WTC11 (cell line): ENCODE measurements around the gene B4GALT3. TPM values are rescaled to one million over a fixed set of nuclear protein-coding genes. Genes with fewer than 3 reads are reported as not detected.

ENCODE experiments used
- ATF3 ChIP-seq: sonication (generic); formaldehyde crosslinking; conservative IDR thresholded peaks from 2 replicates; pipeline ENCODE4 v1.8.1; 2022; ENCODE audit warnings: mild to moderate bottlenecking, missing genetic modification reagents
- CTCF ChIP-seq: fragments of 200-600 bp; IDR thresholded peaks from 2 replicates; pipeline ENCODE4 v1.8.0; 2022; ENCODE audit warnings: antibody characterized with exemption
- ELF4 ChIP-seq: sonication (generic); formaldehyde crosslinking; IDR thresholded peaks from 2 replicates; pipeline ENCODE4 v1.8.1; 2022; ENCODE audit warnings: low read depth, mild to moderate bottlenecking, moderate library complexity, missing genetic modification reagents
- FOXP4 ChIP-seq: sonication (generic); formaldehyde crosslinking; IDR thresholded peaks from 2 replicates; pipeline ENCODE4 v1.8.0; 2022; ENCODE audit warnings: mild to moderate bottlenecking, missing genetic modification reagents
- MXD4 ChIP-seq: fragments of 250-450 bp; sonication (Bioruptor Pico); IDR thresholded peaks from 2 replicates; pipeline ENCODE4 v1.8.0; 2021; ENCODE audit warnings: mild to moderate bottlenecking, moderate library complexity, borderline replicate concordance
- NFE2L1 ChIP-seq: sonication (generic); formaldehyde crosslinking; IDR thresholded peaks from 2 replicates; pipeline ENCODE4 v1.8.1; 2023; ENCODE audit warnings: missing genetic modification reagents
- NR1H2 ChIP-seq: sonication (generic); formaldehyde crosslinking; IDR thresholded peaks from 2 replicates; pipeline ENCODE4 v1.9.0; 2021; ENCODE audit warnings: mild to moderate bottlenecking, moderate library complexity, missing genetic modification reagents
- NR3C1 ChIP-seq: sonication (generic); formaldehyde crosslinking; conservative IDR thresholded peaks from 2 replicates; pipeline ENCODE4 v1.8.1; 2023; ENCODE audit warnings: low read depth, mild to moderate bottlenecking, missing genetic modification reagents
- PRDM15 ChIP-seq: sonication (generic); formaldehyde crosslinking; IDR thresholded peaks from 2 replicates; pipeline ENCODE4 v1.8.0; 2022; ENCODE audit warnings: missing genetic modification reagents
- RORB ChIP-seq: fragments of 250-450 bp; sonication (Bioruptor Pico); IDR thresholded peaks from 2 replicates; pipeline ENCODE4 v1.9.0; 2021; ENCODE audit warnings: mild to moderate bottlenecking
- STAT6 ChIP-seq: sonication (generic); formaldehyde crosslinking; conservative IDR thresholded peaks from 2 replicates; pipeline ENCODE4 v1.8.1; 2023; ENCODE audit warnings: mild to moderate bottlenecking, low read depth, missing genetic modification reagents, moderate library complexity
- USF1 ChIP-seq: sonication (generic); formaldehyde crosslinking; IDR thresholded peaks from 2 replicates; pipeline ENCODE4 v1.8.0; 2022; ENCODE audit warnings: mild to moderate bottlenecking, missing genetic modification reagents
- ZMAT4 ChIP-seq: fragments of 250-450 bp; sonication (Bioruptor Pico); IDR thresholded peaks from 2 replicates; pipeline ENCODE4 v1.9.0; 2021; ENCODE audit warnings: mild to moderate bottlenecking
- ZNF396 ChIP-seq: fragments of 250-450 bp; sonication (Bioruptor Pico); IDR thresholded peaks from 2 replicates; pipeline ENCODE4 v1.8.0; 2021; ENCODE audit warnings: mild to moderate bottlenecking, moderate library complexity, borderline replicate concordance
- ZNF423 ChIP-seq: fragments of 250-450 bp; sonication (Bioruptor Pico); IDR thresholded peaks from 2 replicates; pipeline ENCODE4 v2.1.2; 2022; ENCODE audit warnings: mild to moderate bottlenecking, moderate library complexity
- ZNF532 ChIP-seq: fragments of 250-450 bp; sonication (Bioruptor Pico); IDR thresholded peaks from 2 replicates; pipeline ENCODE4 v1.9.0; 2021; ENCODE audit warnings: mild to moderate bottlenecking, borderline replicate concordance
- total RNA-seq: library from RNA; stranded (reverse); gene quantifications from 3 replicates; pipeline ENCODE4 v1.2.3, GENCODE V29; 2021

B4GALT3 gene
- total RNA-seq, 1 experiment from 2014 or later: 40.1 TPM

- TF ChIP-seq PRDM15: no peak
- no peak for TF ChIP-seq NR1H2
- no peak for TF ChIP-seq STAT6
- no peak for TF ChIP-seq ELF4 (CRISPR knock-in tag)
- no peak for TF ChIP-seq NR3C1 (CRISPR knock-in tag)
- TF ChIP-seq MXD4: no peak
- no peak for TF ChIP-seq CTCF
- no peak; the same call in 1 of the 2 replicates for TF ChIP-seq USF1 (CRISPR knock-in tag)
- no peak for TF ChIP-seq ZNF423 (CRISPR knock-in tag)
- no peak for TF ChIP-seq ZNF532
- TF ChIP-seq FOXP4 (CRISPR knock-in tag): no peak
- no peak for TF ChIP-seq NFE2L1 (CRISPR knock-in tag)
- no peak for TF ChIP-seq RORB (CRISPR knock-in tag)
- no peak for TF ChIP-seq ATF3 (CRISPR knock-in tag)
- 0 out of 2 replicates have a peak, but pooled peaks have one; percentile 34 for TF ChIP-seq ZMAT4 (CRISPR knock-in tag)
- TF ChIP-seq ZNF396 (CRISPR knock-in tag): no peak
These were observed 18.0 kb downstream of the B4GALT3 start, which contains the start of gene USP21 (continued) for GRCh38 chr1:161159087-161159912.
